Measurements from ENCODE around the gene EEFSEC. TPM values are rescaled to one million over a fixed set of nuclear protein-coding genes. Genes with fewer than 3 reads are reported as not detected.

Gene EEFSEC
- total RNA-seq, 1 experiment from 2014 or later = 14.0 TPM

GRCh38 chr3:128180436-128180835 is 27.2 kb downstream of the EEFSEC start:
- no peak for DNase-seq
- intact Hi-C loops (cut with micrococcal nuclease; ENCODE audit: unreplicated experiment) = no loop called here
- CTCF ChIA-PET = no interaction called here
- Mint-ChIP-seq H3K27ac (ENCODE audit: unreplicated experiment) (no peak overlapping the region), H3K27me3 (ENCODE audit: insufficient read depth, unreplicated experiment) (no peaks in the 10 kb centered on the region), H3K9me3 (ENCODE audit: unreplicated experiment) (no peaks in the 10 kb centered on the region), H3K36me3 (ENCODE audit: insufficient read depth, unreplicated experiment) (no peaks in the 10 kb centered on the region), H3K4me3 (ENCODE audit: unreplicated experiment) (no peak overlapping the region), H3K4me1 (ENCODE audit: low read depth, unreplicated experiment) (peaks cover under 1% of the 10 kb centered on the region)
- Histone ChIP-seq H3K4me3 (ENCODE audit: low read depth, low read length) (no peak overlapping the region), H3K9me3 (no peaks in the 10 kb centered on the region), H3K36me3 (ENCODE audit: control insufficient read depth, insufficient read depth, low read length) (no peaks in the 10 kb centered on the region), H3K4me1 (no peaks in the 10 kb centered on the region), H3K27me3 (replicated peaks; ENCODE audit: control insufficient read depth, insufficient read depth, low read length) (no peaks in the 10 kb centered on the region)
- TF ChIP-seq, protein P1, sequence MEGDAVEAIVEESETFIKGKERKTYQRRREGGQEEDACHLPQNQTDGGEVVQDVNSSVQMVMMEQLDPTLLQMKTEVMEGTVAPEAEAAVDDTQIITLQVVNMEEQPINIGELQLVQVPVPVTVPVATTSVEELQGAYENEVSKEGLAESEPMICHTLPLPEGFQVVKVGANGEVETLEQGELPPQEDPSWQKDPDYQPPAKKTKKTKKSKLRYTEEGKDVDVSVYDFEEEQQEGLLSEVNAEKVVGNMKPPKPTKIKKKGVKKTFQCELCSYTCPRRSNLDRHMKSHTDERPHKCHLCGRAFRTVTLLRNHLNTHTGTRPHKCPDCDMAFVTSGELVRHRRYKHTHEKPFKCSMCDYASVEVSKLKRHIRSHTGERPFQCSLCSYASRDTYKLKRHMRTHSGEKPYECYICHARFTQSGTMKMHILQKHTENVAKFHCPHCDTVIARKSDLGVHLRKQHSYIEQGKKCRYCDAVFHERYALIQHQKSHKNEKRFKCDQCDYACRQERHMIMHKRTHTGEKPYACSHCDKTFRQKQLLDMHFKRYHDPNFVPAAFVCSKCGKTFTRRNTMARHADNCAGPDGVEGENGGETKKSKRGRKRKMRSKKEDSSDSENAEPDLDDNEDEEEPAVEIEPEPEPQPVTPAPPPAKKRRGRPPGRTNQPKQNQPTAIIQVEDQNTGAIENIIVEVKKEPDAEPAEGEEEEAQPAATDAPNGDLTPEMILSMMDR (IDR thresholded peaks at IDR 0.05; ENCODE audit: insufficient read depth in 1 of 2, low read depth in 1 of 2, low read length in 1 of 2, severe bottlenecking in 1 of 2, unreplicated experiment in 1 of 2) = no peak
- BruUV-seq (replicated peaks) = no TSS peak
- POLR2A ChIA-PET = no interaction called here

- TF ChIP-seq, protein P1 (IDR thresholded peaks at IDR 0.05; ENCODE audit: insufficient read depth in 1 of 2, low read depth in 1 of 2, low read length in 1 of 2, severe bottlenecking in 1 of 2, unreplicated experiment in 1 of 2) = no peak
- intact Hi-C loops (cut with micrococcal nuclease; ENCODE audit: unreplicated experiment) = no loop called here
- Histone ChIP-seq H3K4me3 (ENCODE audit: low read depth, low read length) (no peak overlapping the region), H3K27me3 (replicated peaks; ENCODE audit: control insufficient read depth, insufficient read depth, low read length) (no peaks in the 10 kb centered on the region), H3K36me3 (ENCODE audit: control insufficient read depth, insufficient read depth, low read length) (no peaks in the 10 kb centered on the region), H3K4me1 (no peaks in the 10 kb centered on the region), H3K9me3 (no peaks in the 10 kb centered on the region)
- BruUV-seq (replicated peaks) = no TSS peak
- POLR2A ChIA-PET = no interaction called here
- no peak for DNase-seq
- H3K4me1 Mint-ChIP-seq (ENCODE audit: low read depth, unreplicated experiment) = no peaks in the 10 kb centered on the region
- H3K4me3 Mint-ChIP-seq (ENCODE audit: unreplicated experiment) = no peak overlapping the region
- no peaks in the 10 kb centered on the region for H3K36me3 Mint-ChIP-seq (ENCODE audit: insufficient read depth, unreplicated experiment)
- no peak overlapping the region for H3K27ac Mint-ChIP-seq (ENCODE audit: unreplicated experiment)
- CTCF ChIA-PET = no interaction called here
- no peaks in the 10 kb centered on the region for H3K27me3 Mint-ChIP-seq (ENCODE audit: insufficient read depth, unreplicated experiment)
- no peaks in the 10 kb centered on the region for H3K9me3 Mint-ChIP-seq (ENCODE audit: unreplicated experiment)
Observed at GRCh38 chr3:128180913-128181312, 27.6 kb downstream of the EEFSEC start.

DNA sequence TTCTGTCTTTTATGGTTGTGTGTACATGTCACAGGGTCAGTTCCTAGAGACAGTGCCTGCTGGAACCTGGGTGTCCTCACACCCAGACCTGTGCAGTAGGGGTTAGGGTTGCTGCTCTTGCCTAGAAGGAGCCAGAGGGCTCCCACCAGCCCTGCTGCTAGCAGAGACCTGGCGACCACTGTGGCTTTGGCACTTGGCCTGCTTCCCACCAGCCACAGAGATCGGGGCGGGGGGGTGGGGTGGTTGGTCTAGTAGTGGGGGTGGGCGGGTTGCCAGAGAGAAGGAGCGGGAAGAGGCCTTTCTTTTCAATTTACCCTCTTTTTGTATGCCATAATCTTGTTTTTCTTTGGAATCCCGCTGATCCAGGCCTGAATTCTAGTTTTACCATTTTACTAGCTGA is 29.4 kb downstream of the EEFSEC start:
- no peaks in the 10 kb centered on the region for H3K4me1 Mint-ChIP-seq (ENCODE audit: low read depth, unreplicated experiment)
- no peaks in the 10 kb centered on the region for H3K27me3 Mint-ChIP-seq (ENCODE audit: insufficient read depth, unreplicated experiment)
- no peaks in the 10 kb centered on the region for H3K9me3 Mint-ChIP-seq (ENCODE audit: unreplicated experiment)
- POLR2A ChIA-PET = no interaction called here
- H3K4me1 ChIP-seq = no peaks in the 10 kb centered on the region
- H3K27me3 ChIP-seq (replicated peaks; ENCODE audit: control insufficient read depth, insufficient read depth, low read length) = no peaks in the 10 kb centered on the region
- no TSS peak for BruUV-seq (replicated peaks)
- H3K36me3 ChIP-seq (ENCODE audit: control insufficient read depth, insufficient read depth, low read length) = no peaks in the 10 kb centered on the region
- CTCF ChIA-PET = no interaction called here
- TF ChIP-seq, protein P1 (IDR thresholded peaks at IDR 0.05; ENCODE audit: insufficient read depth in 1 of 2, low read depth in 1 of 2, low read length in 1 of 2, severe bottlenecking in 1 of 2, unreplicated experiment in 1 of 2) = no peak
- no peaks in the 10 kb centered on the region for H3K36me3 Mint-ChIP-seq (ENCODE audit: insufficient read depth, unreplicated experiment)
- no peak overlapping the region for H3K4me3 Mint-ChIP-seq (ENCODE audit: unreplicated experiment)
- intact Hi-C loops (cut with micrococcal nuclease; ENCODE audit: unreplicated experiment) = no loop called here
- DNase-seq = no peak
- no peaks in the 10 kb centered on the region for H3K9me3 ChIP-seq
- no peak overlapping the region for H3K4me3 ChIP-seq (ENCODE audit: low read depth, low read length)
- H3K27ac Mint-ChIP-seq (ENCODE audit: unreplicated experiment) = no peak overlapping the region
